Measurements from ENCODE around the gene GIT2. TPM values are rescaled to one million over a fixed set of nuclear protein-coding genes. Genes with fewer than 3 reads are reported as not detected.
A peak's percentile ranks its signal among the peaks of the same experiment; 100 is the strongest.

Gene GIT2
- total and polyA plus RNA-seq, 2 of the 8 experiments (the other 6 are each of a cell fraction or from before 2014, with no cell fraction given), result 9.6 to 20.7 TPM

DNA sequence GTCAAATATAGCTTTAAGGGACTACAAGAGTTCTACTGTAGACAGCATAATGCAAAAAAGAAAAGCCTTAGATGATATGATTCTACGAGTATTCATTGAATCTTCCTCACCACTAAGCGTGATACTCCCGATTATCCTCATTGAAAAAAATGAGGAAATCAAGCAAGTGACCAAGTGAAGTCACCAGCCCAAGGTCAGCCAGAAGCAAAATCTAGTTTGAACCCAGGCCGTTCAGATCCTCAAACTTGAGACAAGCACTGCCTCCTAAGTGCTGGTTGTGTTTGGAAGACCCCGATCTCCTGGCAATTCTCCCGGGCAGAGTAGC lies 845 bp downstream of the GIT2 start:
- ChIA-PET CTCF (ENCODE audit: partially characterized antibody) (interaction anchor here (1.0 kb wide), 1 partner anchor 14 kb away, joined by 4 read pairs; no protein-coding TSS in a partner anchor), POLR2A (ENCODE audit: partially characterized antibody) (no interaction called here)
- H2BK20ac ChIP-seq (ENCODE audit: low read length), result no peak overlapping the region
- no peak overlapping the region for H4K91ac ChIP-seq (replicated peaks; ENCODE audit: insufficient read length, low read length)
- FAIRE-seq (no peak), DNase-seq (ENCODE audit: low read depth in 1 of 2, low spot score in 2 of 2) (no peak)
- H3K4ac ChIP-seq (replicated peaks; ENCODE audit: insufficient read length, low read depth, low read length), result no peak overlapping the region
- no peak overlapping the region for H2AFZ ChIP-seq (ENCODE audit: low read length)
- H3K9ac ChIP-seq (replicated peaks in 1 of 4; ENCODE audit: extremely low read depth in 1 of 4, low read depth in 3 of 4, low read length in 3 of 4), result no peak overlapping the region
- H3K4me1 ChIP-seq (replicated peaks in 1 of 4; ENCODE audit: control insufficient read depth in 3 of 4, insufficient read depth in 4 of 4, low read length in 3 of 4), result peaks cover 2 to 7% (median 3%) of the 10 kb centered on the region in 4 experiments; a peak in 5 of 7 replicates
- WGBS, 2 experiments (ENCODE audit: extremely low coverage in 1 of 2, insufficient coverage in 1 of 2, insufficient read length in 1 of 2, insufficient replicate concordance in 2 of 2, low coverage in 1 of 2, low lambda C conversion rate in 2 of 2, missing lambda C conversion rate in 1 of 2), result 57% methylated on average over 6 of the region's 6 CpGs; no CpG with 5 or more reads in 1 of the 2 experiments
- H3K23me2 ChIP-seq (ENCODE audit: low read depth, low read length), result peaks cover 17% of the 10 kb centered on the region
- peak overlapping the region; percentile 81 to 84 (median 82) for H3K4me3 ChIP-seq (ENCODE audit: extremely low read depth in 1 of 4, insufficient read depth in 2 of 4, low read depth in 3 of 4, low read length in 4 of 4)
- peaks cover 0 to 7% (median 4%) of the 10 kb centered on the region in 4 experiments; a peak in 5 of 7 replicates for H3K27me3 ChIP-seq (replicated peaks in 1 of 4; ENCODE audit: control insufficient read depth in 3 of 4, extremely low read depth in 1 of 4, insufficient read depth in 3 of 4, low read length in 3 of 4)
- H2BK15ac ChIP-seq (ENCODE audit: low read length), result no peak overlapping the region
- H3K4me2 ChIP-seq (ENCODE audit: insufficient read depth in 1 of 2, low read depth in 2 of 2, low read length in 2 of 2), result peak overlapping the region; percentile 77 to 79
- H3K79me2 ChIP-seq (ENCODE audit: control insufficient read depth in 1 of 2, insufficient read depth in 2 of 2, low read length in 2 of 2), result peaks cover 0 to 16% of the 10 kb centered on the region in 2 experiments; a peak in 2 of 4 replicates
- no peak overlapping the region for H3K14ac ChIP-seq (ENCODE audit: insufficient read length)
- no peak overlapping the region for H3K23ac ChIP-seq (ENCODE audit: insufficient read length)
- no peak overlapping the region for H2BK12ac ChIP-seq (ENCODE audit: low read depth, low read length)
- no peak overlapping the region for H2AK5ac ChIP-seq (ENCODE audit: low read depth, low read length)
- no peak for TF ChIP-seq TEAD4 (IDR thresholded peaks at IDR 0.05; ENCODE audit: low read depth, low read length)
- no peak for TF ChIP-seq SIN3A (conservative IDR thresholded peaks at IDR 0.05 in 1 of 2, IDR thresholded peaks at IDR 0.05 in 1 of 2; ENCODE audit: low read depth in 1 of 2, low read length in 2 of 2)
- no peak for TF ChIP-seq CTBP2 (IDR thresholded peaks at IDR 0.05; ENCODE audit: borderline replicate concordance, insufficient read depth, insufficient read length, low read length)
- TF ChIP-seq SUZ12 (IDR thresholded peaks at IDR 0.05; ENCODE audit: low read length), result peak; percentile 14; the same call in 1 of the 2 replicates
- TF ChIP-seq EGR1 (IDR thresholded peaks at IDR 0.05; ENCODE audit: borderline replicate concordance, low read depth, low read length), result no peak
- H3K18ac ChIP-seq (ENCODE audit: extremely low read depth, low read length), result no peak overlapping the region
- no peaks in the 10 kb centered on the region for H3K9me3 ChIP-seq (ENCODE audit: insufficient read depth in 2 of 2, low read depth in 1 of 2, low read length in 1 of 2)
- no peaks in the 10 kb centered on the region; the same call in 1 of the 2 replicates for H3K79me1 ChIP-seq (ENCODE audit: low read depth, low read length)
- H3K56ac ChIP-seq (replicated peaks; ENCODE audit: insufficient read length, low read depth, low read length), result no peak overlapping the region
- H4K8ac ChIP-seq (ENCODE audit: extremely low read depth, insufficient read depth, low read length), result no peak overlapping the region
- H3K27ac ChIP-seq (ENCODE audit: low read depth, low read length), result no peak overlapping the region
- no peak overlapping the region for H2BK5ac ChIP-seq (ENCODE audit: low read depth, low read length)
- no peak overlapping the region for H4K5ac ChIP-seq (ENCODE audit: insufficient read length, low read depth, low read length)
- H2BK120ac ChIP-seq (replicated peaks; ENCODE audit: low read depth, low read length), result no peak overlapping the region
- peaks cover 0 to 2% (median 1%) of the 10 kb centered on the region in 4 experiments; a peak in 1 of 8 replicates for H3K36me3 ChIP-seq (ENCODE audit: control insufficient read depth in 2 of 4, insufficient read depth in 4 of 4, low read length in 3 of 4)
- peaks cover 0 to 3% of the 10 kb centered on the region in 2 experiments for H4K20me1 ChIP-seq (replicated peaks in 1 of 2; ENCODE audit: control insufficient read depth in 1 of 2, insufficient read depth in 2 of 2, low read length in 2 of 2)
